HG03139 (cell line): ENCODE results near the gene PGM2.

Experiments used
- ATAC-seq: cut with Tn5 transposase; IDR thresholded peaks from one replicate; pipeline ENCODE4 v1.9.1; 2021; ENCODE audit not compliant: unreplicated experiment

PGM2 gene

DNA sequence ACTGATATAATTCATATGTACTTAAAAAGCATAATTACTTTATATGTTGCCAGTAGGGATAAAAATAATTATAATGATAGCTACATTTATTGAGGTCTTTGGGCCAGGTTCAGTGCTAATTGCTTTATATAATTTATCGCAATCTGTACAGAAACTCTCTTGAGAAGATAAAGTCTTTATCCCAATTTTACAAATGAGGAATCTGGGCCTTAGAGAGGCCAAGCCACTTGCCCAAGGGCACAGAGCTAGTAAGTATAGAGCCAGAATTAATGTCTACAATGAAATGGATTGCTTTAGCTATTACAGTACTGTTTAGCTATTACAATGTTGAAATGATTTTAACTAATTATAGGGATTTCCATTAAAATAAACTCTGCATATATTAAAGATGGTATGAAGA, 33.8 kb downstream of the PGM2 start:
- ATAC-seq: no peak

- ATAC-seq: no peak
Measured at GRCh38 chr4:37862961-37863360, 36.5 kb downstream of the PGM2 start.

DNA sequence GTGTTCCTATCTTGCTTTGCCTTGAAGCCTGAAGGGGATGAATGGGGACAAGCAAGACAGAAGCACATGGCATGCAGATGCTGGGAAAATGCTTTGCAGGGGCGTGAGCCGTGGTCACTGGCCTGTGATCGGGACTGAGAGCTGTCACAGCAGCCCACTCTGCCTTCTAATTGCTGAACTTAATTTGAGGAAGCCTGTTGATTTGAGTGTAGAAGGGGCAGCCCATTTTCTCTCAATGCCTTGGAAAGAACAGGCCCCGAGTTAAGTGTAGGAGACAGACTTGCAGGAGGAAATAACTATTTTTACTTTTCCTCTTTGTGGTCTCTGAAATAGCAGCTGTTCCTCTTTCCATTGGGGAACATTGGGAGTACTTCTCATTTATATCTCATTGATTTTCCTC, 38.3 kb downstream of the PGM2 start:
- no peak for ATAC-seq

DNA sequence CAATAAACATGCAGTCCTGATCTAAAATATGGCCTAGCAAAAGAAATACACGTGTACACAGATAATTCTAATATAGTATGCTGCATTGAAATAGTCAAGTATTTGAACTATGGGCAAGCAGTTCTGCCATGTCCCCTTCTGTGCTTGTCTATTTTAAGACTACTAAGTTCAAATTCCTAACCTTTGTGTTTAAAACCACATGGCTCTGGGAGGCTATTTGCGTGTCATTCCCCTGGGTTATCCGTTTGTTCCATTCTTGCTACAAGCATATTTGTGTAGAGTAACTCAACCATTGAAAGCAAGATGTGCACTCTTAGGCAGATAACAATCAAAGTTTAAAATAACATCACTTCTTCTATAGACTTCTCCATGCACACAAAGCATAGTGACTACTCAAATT, 39.0 kb downstream of the PGM2 start:
- no peak for ATAC-seq

- no peak for ATAC-seq
Measured at GRCh38 chr4:37867102-37867501, 40.6 kb downstream of the PGM2 start.

DNA sequence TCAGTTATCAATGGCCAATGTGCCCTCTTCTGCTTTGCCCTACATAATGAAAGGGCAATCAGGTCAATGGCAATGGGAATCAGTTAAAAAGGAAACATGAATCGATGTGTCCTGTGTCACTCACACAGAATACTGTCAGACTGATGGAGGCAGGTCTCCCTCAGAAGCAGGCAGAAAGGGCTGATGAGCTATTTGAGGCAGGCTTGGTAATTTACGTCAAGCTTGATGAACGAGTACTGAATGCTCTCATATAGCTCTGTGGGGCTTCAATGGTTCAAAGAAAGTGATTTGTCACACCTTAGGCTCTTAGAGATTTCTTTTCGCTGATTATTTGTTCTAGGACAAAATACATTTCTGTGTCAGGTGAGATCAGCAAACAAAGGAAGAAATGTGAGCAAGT, 41.8 kb downstream of the PGM2 start:
- no peak for ATAC-seq

- no peak for ATAC-seq
Measured at GRCh38 chr4:37872310-37872988, 46.0 kb downstream of the PGM2 start.

- ATAC-seq: no peak
Measured at GRCh38 chr4:37873386-37873785, 46.9 kb downstream of the PGM2 start.

DNA sequence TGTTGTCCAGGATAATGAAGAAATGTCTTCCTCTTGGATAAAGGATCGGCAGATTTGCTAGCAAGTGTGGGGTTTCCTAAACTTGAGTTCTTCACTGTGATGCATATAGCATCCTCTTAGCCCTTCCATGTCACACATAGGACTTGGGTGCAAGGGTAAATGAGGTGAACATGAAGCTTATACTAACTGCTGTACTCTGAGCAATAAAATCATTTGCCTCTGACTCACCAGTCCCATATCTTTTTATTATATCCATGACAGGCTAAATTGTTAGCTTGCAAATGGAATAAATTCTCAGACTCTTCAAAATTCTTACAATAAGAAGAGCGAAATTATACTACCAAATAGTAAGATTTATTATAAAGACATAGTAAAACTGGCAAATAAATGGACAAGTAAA, 49.7 kb downstream of the PGM2 start:
- ATAC-seq: no peak

DNA sequence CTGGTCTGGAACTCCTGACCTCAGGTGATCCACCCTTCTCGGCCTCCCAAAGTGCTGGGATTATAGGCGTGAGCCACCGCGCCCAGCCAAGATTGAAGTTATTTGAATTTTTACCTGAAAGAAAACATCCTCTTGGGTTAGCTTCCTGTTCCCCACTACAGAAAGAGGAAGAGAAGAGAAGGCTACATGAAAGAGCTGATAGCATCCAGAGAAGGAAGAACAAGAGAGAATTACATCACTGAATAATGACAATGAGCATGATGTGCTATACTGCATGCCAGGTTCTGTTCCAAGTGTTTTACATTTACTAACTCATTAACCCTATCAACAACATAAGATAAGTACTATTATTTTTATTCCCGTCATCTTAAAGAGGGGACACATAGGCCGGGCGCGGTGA, 52.9 kb downstream of the PGM2 start:
- ATAC-seq: no peak

GRCh38 chr4:37881811-37882210, 55.3 kb downstream of the PGM2 start:
- ATAC-seq: no peak

DNA sequence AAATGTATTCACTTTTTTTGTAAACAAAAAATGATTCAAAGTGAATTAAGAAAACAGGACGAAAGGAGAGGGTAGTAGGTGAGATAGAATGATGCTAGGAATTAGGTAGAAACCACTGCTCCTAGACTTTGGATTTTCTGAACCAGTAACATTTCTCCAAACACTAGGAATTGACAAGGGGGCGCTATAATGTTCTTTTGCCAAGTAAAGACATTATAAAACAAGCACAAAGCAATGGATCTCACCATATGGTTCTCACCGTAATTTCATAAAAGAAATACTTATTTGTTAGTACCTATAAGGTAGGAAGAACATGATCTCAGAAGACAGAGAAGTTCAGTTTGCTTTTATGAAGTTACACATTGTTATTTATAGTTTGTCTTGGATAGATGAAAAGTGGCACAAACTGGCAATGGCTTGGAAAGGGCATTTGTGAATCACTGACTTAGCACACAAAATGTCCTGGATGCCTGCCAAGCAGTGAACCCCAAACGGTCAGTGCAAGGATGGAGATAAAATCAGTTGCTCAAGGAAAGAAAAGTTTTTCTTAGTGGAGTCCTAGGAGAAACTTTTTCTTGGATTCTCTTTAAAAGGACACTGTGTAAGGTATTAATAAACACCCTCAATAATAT, 56.3 kb downstream of the PGM2 start:
- ATAC-seq: no peak

DNA sequence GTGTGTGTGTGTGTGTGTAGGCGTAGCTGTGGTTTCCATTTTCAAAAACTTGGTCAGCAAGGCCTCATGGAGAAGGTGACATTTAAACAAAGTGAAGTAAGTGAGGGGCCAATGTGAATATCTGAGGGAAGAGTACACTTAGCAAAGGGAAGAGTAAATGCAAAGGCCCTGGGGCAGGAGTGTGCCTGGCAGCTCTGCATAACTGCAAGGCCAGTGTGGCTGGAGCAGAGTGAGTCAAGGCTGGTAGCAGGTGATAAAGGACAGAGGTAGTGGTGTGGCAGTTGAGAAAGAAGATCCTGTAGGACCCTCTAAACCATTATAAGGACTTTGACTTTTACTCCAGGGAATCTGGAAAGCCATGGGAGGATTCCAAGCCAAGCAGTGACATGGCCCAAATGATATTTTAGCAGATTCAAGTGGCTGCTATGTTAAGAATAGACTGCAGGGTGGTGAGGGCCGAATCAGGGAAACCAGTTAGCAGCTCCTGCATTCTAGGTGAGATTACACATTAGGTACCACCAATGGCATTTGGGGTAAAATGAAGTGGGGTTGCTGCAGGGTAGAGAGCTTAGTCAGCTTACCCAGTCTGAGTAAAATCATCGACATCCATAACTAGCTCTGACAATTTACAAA, 58.5 kb downstream of the PGM2 start:
- ATAC-seq: no peak

DNA sequence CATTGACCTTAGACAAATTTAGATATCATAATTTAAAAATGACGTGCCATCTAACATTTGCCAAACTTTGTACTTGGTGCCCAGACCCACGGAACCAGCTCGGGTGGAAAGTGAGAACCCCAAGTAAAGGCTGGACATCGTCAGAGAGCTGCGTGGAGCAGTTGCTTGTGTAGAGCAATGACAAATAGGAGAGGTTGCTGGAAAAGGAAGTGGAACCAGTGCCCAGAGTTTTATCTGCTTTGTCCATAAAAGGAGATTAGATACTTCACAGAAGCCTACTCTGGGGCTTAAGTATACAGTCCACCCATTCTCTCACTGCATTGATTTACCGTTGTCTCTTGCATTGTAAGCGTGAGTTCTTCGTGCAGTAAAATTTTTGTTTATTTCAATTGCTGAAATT, 59.0 kb downstream of the PGM2 start:
- no peak for ATAC-seq

GRCh38 chr4:37889849-37890800, 63.6 kb downstream of the PGM2 start:
- ATAC-seq: peak; percentile 2

DNA sequence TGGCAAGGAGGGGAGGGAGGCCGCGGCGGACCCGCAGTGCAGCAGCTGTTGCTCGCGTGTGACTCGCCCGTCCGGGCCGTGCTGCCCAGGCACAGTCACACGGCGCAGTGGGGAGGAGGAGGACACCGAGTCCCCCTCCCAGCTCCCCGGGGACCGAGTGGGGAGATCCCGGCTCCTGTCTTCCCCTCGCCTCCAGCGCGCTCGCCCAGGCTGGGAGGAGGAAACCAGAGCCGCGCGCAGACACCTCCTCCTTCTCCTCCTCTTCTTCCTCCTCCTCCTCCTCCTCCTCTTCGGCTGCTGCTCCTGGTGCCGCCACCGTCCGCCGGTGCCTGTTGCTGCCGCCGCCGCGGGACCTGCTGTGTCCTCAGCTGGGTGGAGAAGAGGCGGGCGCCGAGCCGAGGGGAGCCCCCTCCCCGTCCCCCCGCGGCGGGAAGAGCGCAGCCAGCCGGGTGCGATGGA, 64.3 kb downstream of the PGM2 start, which contains the start of gene TBC1D1:
TBC1D1 (plus strand) TSS at position 284 of the 459 bp plus-strand sequence. CDS start 11,012 bp downstream, outside the sequence.
- ATAC-seq: peak; percentile 31

DNA sequence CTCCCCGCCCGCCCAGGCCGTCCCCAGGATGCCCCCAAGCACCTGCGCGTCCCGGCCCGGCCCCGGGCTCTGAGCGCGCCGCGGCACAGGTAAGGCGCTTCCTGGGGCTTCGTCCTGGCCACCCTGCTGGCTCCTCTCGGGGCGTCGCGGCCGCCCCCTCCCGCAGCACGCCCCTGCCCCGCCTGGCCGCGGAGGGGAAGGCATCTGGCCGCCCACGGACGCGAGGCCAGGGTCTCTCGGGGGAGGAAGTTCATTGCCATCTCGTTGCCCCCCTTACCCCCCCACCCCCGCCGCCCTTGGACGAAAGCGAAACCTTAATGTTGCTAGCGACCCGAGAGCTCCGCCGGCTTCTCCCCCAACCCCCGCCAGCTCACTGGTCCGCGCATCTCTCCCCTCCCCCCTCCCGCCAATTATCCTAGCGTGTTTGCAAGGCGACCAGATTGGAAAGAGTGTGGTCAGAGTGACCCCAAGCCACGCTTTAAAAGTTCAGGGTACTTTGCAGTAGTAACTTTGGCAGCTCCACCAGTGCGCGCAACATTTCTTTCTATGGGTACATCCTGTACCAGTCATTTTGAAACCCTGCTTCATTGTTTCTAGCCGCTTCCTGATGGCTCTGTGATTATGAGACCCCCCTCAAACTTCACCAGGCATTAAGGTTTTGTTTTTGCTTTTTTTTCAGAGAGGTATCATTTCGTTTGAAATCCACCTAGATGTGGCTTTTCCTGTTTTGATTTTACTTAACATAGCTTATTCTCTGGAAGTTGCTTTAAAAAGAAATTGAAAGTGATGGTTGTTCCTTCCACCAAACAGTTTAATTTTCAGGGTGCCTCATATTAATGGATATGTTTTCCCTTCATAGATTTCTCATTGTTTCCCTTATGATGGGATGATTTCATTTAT, 65.0 kb downstream of the PGM2 start:
- ATAC-seq: peak; percentile 57

GRCh38 chr4:37892641-37893040, 66.2 kb downstream of the PGM2 start:
- peak; percentile 37 for ATAC-seq

DNA sequence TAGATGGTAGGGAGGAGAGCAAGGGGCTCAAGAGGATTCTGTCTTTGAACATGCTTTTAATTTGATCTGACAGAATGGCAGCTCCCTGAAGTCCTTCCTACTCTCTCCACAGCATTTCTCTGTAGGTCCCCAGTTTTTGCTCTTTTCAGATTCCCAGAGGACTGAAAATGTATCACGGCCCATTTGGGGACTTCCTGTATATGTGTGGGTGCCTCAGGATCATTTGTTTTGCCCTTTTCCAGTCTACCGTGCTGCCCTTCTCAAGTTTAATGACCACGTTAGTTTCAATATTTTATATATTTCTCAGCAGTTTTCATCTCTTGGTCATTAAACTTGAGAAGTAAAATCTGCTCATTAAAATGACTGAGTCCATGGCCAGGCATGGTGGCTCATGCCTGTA, 66.7 kb downstream of the PGM2 start:
- no peak for ATAC-seq

DNA sequence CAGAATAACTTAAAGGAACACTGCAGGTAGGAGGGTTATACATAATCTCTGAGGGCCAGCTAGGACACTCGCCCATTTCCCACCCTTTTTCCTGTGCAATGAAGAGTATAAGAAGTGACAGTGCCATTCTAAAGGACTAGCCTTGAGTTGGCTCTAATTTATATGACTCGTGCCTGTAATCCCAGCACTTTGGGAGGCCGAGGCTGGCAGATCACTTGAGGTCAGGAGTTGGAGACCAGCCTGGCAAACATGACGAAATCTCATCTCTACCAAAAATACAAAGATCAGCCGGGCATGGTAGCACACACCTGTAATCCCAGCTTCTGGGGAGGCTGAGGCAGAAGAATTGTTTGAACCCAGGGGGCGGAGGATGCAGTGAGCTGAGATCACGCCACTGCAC, 68.8 kb downstream of the PGM2 start:
- no peak for ATAC-seq
